CD14-positive monocyte (primary cell): ENCODE measurements around the gene RPP14. TPM values are rescaled to one million over a fixed set of nuclear protein-coding genes. Genes with fewer than 3 reads are reported as not detected.

ENCODE experiments used
- DNase-seq, 3 donors: peaks; one replicate each; pipeline ENCODE4 v3.0.0-alpha.2; 2011 to 2022
- H2AFZ ChIP-seq: 2 replicates; pipeline ENCODE4 v1.6.0; 2012; ENCODE audit warnings: mild to moderate bottlenecking, low read depth, low read length, inconsistent platforms; ENCODE audit not compliant: insufficient read depth, poor library complexity, severe bottlenecking
- H3K27ac ChIP-seq, 2 donors: 1 replicate in 1 of 2; 2 replicates in 1 of 2; pipeline ENCODE4 v1.5.1; 2012 to 2013; ENCODE audit warnings: low read length in 2 of 2, control low read depth in 1 of 2, inconsistent platforms in 1 of 2, low read depth in 1 of 2, mild to moderate bottlenecking in 1 of 2
- H3K27me3 ChIP-seq, 2 donors: one replicate each; pipeline versions ENCODE4 v1.6.0 to v1.6.1; 2011 to 2013; ENCODE audit warnings: low read length in 2 of 2; ENCODE audit not compliant: control insufficient read depth in 2 of 2, insufficient read depth in 2 of 2
- H3K36me3 ChIP-seq, 2 donors: replicated peaks in 1 of 2; 1 replicate in 1 of 2; 2 replicates in 1 of 2; pipeline versions ENCODE4 v1.5.1 to v1.6.1; 2012 to 2013; ENCODE audit warnings: low read length in 2 of 2, control low read depth in 1 of 2, inconsistent platforms in 1 of 2, mild to moderate bottlenecking in 1 of 2; ENCODE audit not compliant: insufficient read depth in 2 of 2, control insufficient read depth in 1 of 2
- H3K4me1 ChIP-seq, 2 donors: 1 replicate in 1 of 2; 2 replicates in 1 of 2; pipeline versions ENCODE4 v1.5.1 to v1.6.1; 2012 to 2013; ENCODE audit warnings: low read length in 2 of 2, control low read depth in 1 of 2, inconsistent platforms in 1 of 2, mild to moderate bottlenecking in 1 of 2, moderate library complexity in 1 of 2; ENCODE audit not compliant: insufficient read depth in 2 of 2, control insufficient read depth in 1 of 2
- H3K4me2 ChIP-seq: replicated peaks from 2 replicates; pipeline ENCODE3; 2012; ENCODE audit warnings: low read length, moderate library complexity, mild to moderate bottlenecking; ENCODE audit not compliant: poor library complexity, severe bottlenecking; ENCODE audit errors: extremely low read depth
- H3K4me3 ChIP-seq, 3 experiments: fragments of 200-600 bp in 1 of 3; sonication (generic) in 1 of 3; replicated peaks in 1 of 3; 1 replicate in 2 of 3; 2 replicates in 1 of 3; pipeline ENCODE4 v1.5.1; 2011 to 2013; ENCODE audit warnings: low read length in 3 of 3, mild to moderate bottlenecking in 3 of 3, control low read depth in 2 of 3, low read depth in 2 of 3, inconsistent platforms in 1 of 3, moderate library complexity in 1 of 3
- H3K79me2 ChIP-seq: 2 replicates; pipeline ENCODE4 v1.6.0; 2012; ENCODE audit warnings: mild to moderate bottlenecking, control low read depth, inconsistent platforms, low read length, moderate library complexity; ENCODE audit not compliant: insufficient read depth
- H3K9ac ChIP-seq: 2 replicates; pipeline ENCODE4 v1.6.0; 2017; ENCODE audit warnings: low read length, mild to moderate bottlenecking; ENCODE audit not compliant: insufficient read depth, poor library complexity, severe bottlenecking
- H3K9me3 ChIP-seq, 2 donors: replicated peaks in 1 of 2; 1 replicate in 1 of 2; 2 replicates in 1 of 2; pipeline versions ENCODE4 v1.5.1 to v1.6.1; 2012 to 2013; ENCODE audit warnings: low read length in 2 of 2, control low read depth in 1 of 2; ENCODE audit not compliant: control insufficient read depth in 1 of 2, insufficient read depth in 1 of 2
- H4K20me1 ChIP-seq: 2 replicates; pipeline ENCODE4 v1.6.0; 2012; ENCODE audit warnings: mild to moderate bottlenecking, low read length, control low read depth, moderate library complexity; ENCODE audit not compliant: insufficient read depth
- H3K27ac Mint-ChIP-seq, 7 donors: one replicate each; pipeline ENCODE4 v1.8.0; 2020; ENCODE audit warnings: mild to moderate bottlenecking in 7 of 7, mixed read lengths in 7 of 7, moderate library complexity in 6 of 7, inconsistent platforms in 2 of 7
- H3K27me3 Mint-ChIP-seq, 3 donors: one replicate each; pipeline ENCODE4 v1.8.0; 2021 to 2022; ENCODE audit warnings: low read depth in 3 of 3, mild to moderate bottlenecking in 3 of 3, mixed read lengths in 3 of 3, moderate library complexity in 3 of 3, inconsistent platforms in 1 of 3
- H3K36me3 Mint-ChIP-seq, 2 donors: one replicate each; pipeline ENCODE4 v1.8.0; 2020; ENCODE audit warnings: mixed read lengths in 2 of 2, inconsistent platforms in 1 of 2, mild to moderate bottlenecking in 1 of 2
- H3K4me1 Mint-ChIP-seq: one replicate; pipeline ENCODE4 v1.8.0; 2020; ENCODE audit warnings: mild to moderate bottlenecking, mixed read lengths
- H3K4me3 Mint-ChIP-seq, 2 donors: one replicate each; pipeline ENCODE4 v1.8.0; 2020; ENCODE audit warnings: mild to moderate bottlenecking in 2 of 2, mixed read lengths in 2 of 2, moderate library complexity in 1 of 2
- H3K9me3 Mint-ChIP-seq, 7 donors: one replicate each; pipeline ENCODE4 v1.8.0; 2020 to 2022; ENCODE audit warnings: mixed read lengths in 7 of 7, mild to moderate bottlenecking in 6 of 7, moderate library complexity in 6 of 7, inconsistent platforms in 2 of 7
- CTCF ChIP-seq: fragments of 200-600 bp; IDR thresholded peaks from one replicate; pipeline ENCODE4 v1.8.0; 2022; ENCODE audit warnings: antibody characterized with exemption, mild to moderate bottlenecking
- WGBS: methylation state at CpG from one replicate; pipeline ENCODE4 v1.1.5; 2013; ENCODE audit warnings: missing lambda C conversion rate; ENCODE audit not compliant: insufficient coverage; 5-methylcytosine and 5-hydroxymethylcytosine counted together
- intact Hi-C, 2 donors: fragments of 100-400 bp; cut with micrococcal nuclease; formaldehyde crosslinking; loops; one replicate each; pipeline versions ENCODE4 v1.15.0 to v1.15.1; 2023
- polyA plus RNA-seq, 3 donors: library from polyadenylated mRNA; depleted of rRNA in 1 of 3; unstranded in 2 of 3; stranded (reverse) in 1 of 3; fragments of 300-500 nt in 2 of 3; fragments of >200 nt in 1 of 3; fragmentation: Illumina TruSeq in 2 of 3; gene quantifications; 1 replicate in 2 of 3; 2 replicates in 1 of 3; pipeline ENCODE4 v1.2.3, GENCODE V29; 2012 to 2021

RPP14 gene
- polyA plus RNA-seq, 3 donors, result 3.5 to 8.8 (median 6.6) TPM

DNA sequence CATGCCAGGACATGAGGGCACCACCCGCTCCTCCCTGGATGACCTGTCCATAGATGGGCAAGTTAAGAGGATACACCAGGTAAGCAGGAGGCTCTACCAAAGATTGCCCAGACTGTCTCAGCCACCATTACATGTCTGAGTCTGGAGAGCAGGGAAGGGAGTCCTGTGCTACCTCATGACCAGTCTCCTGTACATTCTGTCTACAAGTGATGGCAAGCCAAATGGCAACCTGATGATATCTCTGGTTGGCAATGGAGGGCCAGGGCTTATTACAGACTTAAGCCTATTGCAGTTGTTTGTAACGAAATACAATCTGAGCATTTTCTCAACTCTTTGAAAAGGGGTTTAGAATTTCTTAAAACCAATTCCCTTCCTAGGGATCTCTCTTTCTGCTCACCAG is 36.7 kb upstream of the RPP14 start:
- no peak overlapping the region for H3K4me3 Mint-ChIP-seq
- 100% methylated on average over 1 of the region's 2 CpGs for WGBS
- peaks cover 22 to 28% of the 10 kb centered on the region in 2 donors for H3K4me1 ChIP-seq
- H3K36me3 Mint-ChIP-seq, result peaks cover 39% of the 10 kb centered on the region in 2 donors
- H3K4me3 ChIP-seq, result no peak overlapping the region
- no peak for TF ChIP-seq CTCF
- no peak overlapping the region for H2AFZ ChIP-seq
- H3K27ac Mint-ChIP-seq, result no peak overlapping the region
- H3K9me3 ChIP-seq, result no peaks in the 10 kb centered on the region
- no peaks in the 10 kb centered on the region for H4K20me1 ChIP-seq
- intact Hi-C loops, result no loop called here
- peaks cover 18 to 38% of the 10 kb centered on the region in 2 donors for H3K36me3 ChIP-seq
- no peak for DNase-seq
- no peaks in the 10 kb centered on the region for H3K27me3 ChIP-seq
- no peak overlapping the region for H3K27ac ChIP-seq
- H3K27me3 Mint-ChIP-seq, result peaks cover 0 to 2% (median 0%) of the 10 kb centered on the region in 3 donors
- H3K79me2 ChIP-seq, result no peaks in the 10 kb centered on the region
- H3K4me2 ChIP-seq, result no peak overlapping the region
- H3K4me1 Mint-ChIP-seq, result peaks cover 27% of the 10 kb centered on the region
- H3K9me3 Mint-ChIP-seq, result peaks cover 0 to 2% (median 0%) of the 10 kb centered on the region in 7 donors
- H3K9ac ChIP-seq, result no peak overlapping the region

DNA sequence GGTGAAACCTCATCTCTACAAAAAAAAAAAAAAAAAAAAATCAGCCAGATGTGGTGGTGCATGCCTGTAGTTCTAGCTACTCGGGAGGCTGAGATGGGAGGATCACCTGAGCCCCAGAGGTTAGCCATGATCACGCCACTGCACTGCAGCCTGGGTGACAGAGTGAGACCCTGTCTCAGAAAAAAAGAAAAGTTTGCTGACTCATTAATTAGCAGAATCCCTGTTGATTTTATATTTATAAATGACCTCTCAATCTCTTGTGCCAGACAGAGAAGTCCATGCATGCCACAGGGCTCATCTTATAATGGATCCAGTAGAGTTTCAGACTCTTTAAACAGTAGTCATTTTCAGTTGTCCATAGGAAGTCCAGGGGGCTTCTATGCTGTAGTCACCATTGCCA is 35.6 kb upstream of the RPP14 start:
- Mint-ChIP-seq H3K36me3 (peaks cover 46 to 47% of the 10 kb centered on the region in 2 donors), H3K4me1 (peaks cover 34% of the 10 kb centered on the region), H3K27me3 (peaks cover 0 to 2% (median 0%) of the 10 kb centered on the region in 3 donors), H3K4me3 (no peak overlapping the region), H3K27ac (no peak overlapping the region), H3K9me3 (peaks cover 0 to 2% (median 0%) of the 10 kb centered on the region in 7 donors)
- H3K9ac ChIP-seq, result no peak overlapping the region
- peaks cover 28 to 33% of the 10 kb centered on the region in 2 donors for H3K4me1 ChIP-seq
- no peak overlapping the region for H2AFZ ChIP-seq
- no peak overlapping the region for H3K4me3 ChIP-seq
- no peak overlapping the region for H3K4me2 ChIP-seq
- no peaks in the 10 kb centered on the region for H4K20me1 ChIP-seq
- peaks cover 26 to 46% of the 10 kb centered on the region in 2 donors for H3K36me3 ChIP-seq
- H3K27ac ChIP-seq, result no peak overlapping the region
- no CpG with 5 or more reads among the region's 2 CpGs for WGBS
- TF ChIP-seq CTCF, result no peak
- DNase-seq, result no peak
- no peaks in the 10 kb centered on the region for H3K79me2 ChIP-seq
- intact Hi-C loops, result loop anchor here in 1 of 2 donors (5.0 kb wide), 1 partner anchor 33 kb away; the partner anchor contains the start of gene ABHD6
- H3K27me3 ChIP-seq, result no peaks in the 10 kb centered on the region
- no peaks in the 10 kb centered on the region for H3K9me3 ChIP-seq
